ENCODE results near the gene PNKD. TPM values are rescaled to one million over a fixed set of nuclear protein-coding genes. Genes with fewer than 3 reads are reported as not detected.

PNKD gene
- total RNA-seq, 4 donors from 2014 or later = 26.1 to 50.4 (median 46.7) TPM

- no peak for TF ChIP-seq CTCF (IDR thresholded peaks at IDR 0.05; ENCODE audit: low read depth)
These were observed 13.5 kb upstream of the PNKD start for GRCh38 chr2:218256612-218257350.

- TF ChIP-seq CTCF (IDR thresholded peaks at IDR 0.05; ENCODE audit: low read depth) = no peak
These were observed 12.8 kb upstream of the PNKD start for GRCh38 chr2:218257390-218257981.

- no peak for TF ChIP-seq CTCF (IDR thresholded peaks at IDR 0.05; ENCODE audit: low read depth)
These were observed 11.0 kb upstream of the PNKD start for GRCh38 chr2:218259099-218259961.

- TF ChIP-seq CTCF (IDR thresholded peaks at IDR 0.05; ENCODE audit: low read depth) = no peak
These were observed 10.2 kb upstream of the PNKD start for GRCh38 chr2:218260166-218260565.

GRCh38 chr2:218260742-218261422, 9.4 kb upstream of the PNKD start, which contains the start of gene GPBAR1:
Gene GPBAR1 (plus strand): TSS chr2:218261015. CDS start chr2:218262725, 1,710 bp downstream.
- TF ChIP-seq CTCF (IDR thresholded peaks at IDR 0.05; ENCODE audit: low read depth) = no peak

- TF ChIP-seq CTCF (IDR thresholded peaks at IDR 0.05; ENCODE audit: low read depth) = no peak
These were observed 8.7 kb upstream of the PNKD start for GRCh38 chr2:218261423-218262236.

All from subcutaneous adipose tissue (tissue), 4 donors.